Measurements from ENCODE around the gene RUSC2. TPM values are rescaled to one million over a fixed set of nuclear protein-coding genes. Genes with fewer than 3 reads are reported as not detected.

RUSC2 gene
- total RNA-seq, 1 experiment from 2014 or later: 11.6 TPM

DNA sequence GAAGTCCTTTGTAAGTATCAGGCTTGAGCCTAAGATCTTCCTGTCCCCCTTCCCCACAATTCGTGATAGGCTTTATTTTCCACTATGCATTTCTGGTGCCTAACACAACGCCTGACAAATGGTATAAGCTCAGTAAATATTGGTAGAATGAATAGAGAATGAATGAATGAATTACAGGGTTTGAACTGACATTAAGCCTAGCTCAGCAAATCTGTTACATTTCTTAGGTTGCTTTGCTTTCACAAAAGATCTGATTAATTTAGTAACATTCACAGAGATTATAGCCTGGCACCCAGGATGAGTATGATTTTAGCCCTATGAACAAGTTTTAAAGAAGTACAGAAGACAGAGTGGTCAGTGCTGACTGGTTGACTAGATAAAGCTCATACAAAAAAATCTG, 16.4 kb downstream of the RUSC2 start (continued):
- TF ChIP-seq, protein P1, sequence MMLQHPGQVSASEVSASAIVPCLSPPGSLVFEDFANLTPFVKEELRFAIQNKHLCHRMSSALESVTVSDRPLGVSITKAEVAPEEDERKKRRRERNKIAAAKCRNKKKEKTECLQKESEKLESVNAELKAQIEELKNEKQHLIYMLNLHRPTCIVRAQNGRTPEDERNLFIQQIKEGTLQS (IDR thresholded peaks at IDR 0.05): no peak
- TF ChIP-seq SP1 (IDR thresholded peaks at IDR 0.05; ENCODE audit: low read depth) (no peak), ZFX (IDR thresholded peaks at IDR 0.05) (no peak)

DNA sequence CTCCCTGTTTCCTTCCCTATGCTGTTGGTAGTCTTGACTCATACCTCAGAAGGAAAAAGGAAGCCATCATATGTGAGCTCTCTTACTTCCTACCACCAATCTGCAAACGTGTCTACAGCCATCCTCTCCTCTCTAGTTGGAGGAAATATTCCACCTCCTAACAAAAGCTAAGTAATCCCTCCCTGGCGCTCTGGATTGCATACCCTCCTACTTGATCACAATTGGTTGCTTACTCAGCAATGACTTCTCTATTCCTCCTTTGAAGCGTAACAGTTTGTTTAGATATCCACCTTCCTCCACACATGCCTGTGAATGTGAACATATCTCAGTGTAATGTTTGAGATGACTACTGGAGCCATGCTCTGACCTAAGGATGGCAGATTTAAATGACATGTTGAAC, 18.2 kb downstream of the RUSC2 start:
- no peaks in the 10 kb centered on the region for H3K27me3 ChIP-seq (ENCODE audit: insufficient read depth, low read length)
- H3K79me2 ChIP-seq (ENCODE audit: insufficient read depth, low read length): peaks cover 7% of the 10 kb centered on the region
- no peak for ATAC-seq
- H2AFZ ChIP-seq (ENCODE audit: low read depth, low read length, poor library complexity, severe bottlenecking): no peak overlapping the region
- H3K4me1 ChIP-seq (ENCODE audit: control insufficient read depth in 1 of 2, insufficient read depth in 2 of 2, low read length in 2 of 2): peaks cover 28 to 31% of the 10 kb centered on the region in 2 experiments
- ChIA-PET POLR2A (no interaction called here), RAD21 (ENCODE audit: low non-redundant PET in 1 of 2, low total read pairs in 2 of 2, uncharacterized antibody in 2 of 2, unreplicated experiment in 2 of 2) (no interaction called here), CTCF (interaction anchor here (1.4 kb wide), 1 partner anchor 10 kb away, joined by 3 read pairs; no protein-coding TSS in a partner anchor)
- H3K4me3 ChIP-seq (replicated peaks in 1 of 2; ENCODE audit: low read depth in 1 of 2, low read length in 2 of 2): no peak overlapping the region
- no TSS peak for BruUV-seq (replicated peaks)
- intact Hi-C loops (cut with micrococcal nuclease): no loop called here
- H3K9me2 ChIP-seq (ENCODE audit: insufficient read depth): no peaks in the 10 kb centered on the region
- H3K27ac ChIP-seq (ENCODE audit: low read depth, low read length): no peak overlapping the region
- H3K4me2 ChIP-seq (ENCODE audit: low read length): no peak overlapping the region
- H3K9ac ChIP-seq (ENCODE audit: low read length): no peak overlapping the region
- H4K20me1 ChIP-seq (ENCODE audit: insufficient read depth): no peaks in the 10 kb centered on the region
- no peak for DNase-seq (ENCODE audit: low read depth, low spot score)
- no peaks in the 10 kb centered on the region; a peak in 1 of 4 replicates for H3K9me3 ChIP-seq (ENCODE audit: control insufficient read depth in 1 of 2, insufficient read depth in 1 of 2, low read depth in 1 of 2, low read length in 2 of 2)
- H3K36me3 ChIP-seq (ENCODE audit: control insufficient read depth in 1 of 2, insufficient read depth in 2 of 2, low read length in 2 of 2): 0 out of 4 replicates have a peak, but pooled peaks cover 0 to 3% of the 10 kb centered on the region in 2 experiments
- TF ChIP-seq POLR2AphosphoS5 (IDR thresholded peaks at IDR 0.05; ENCODE audit: low read depth, low read length) (no peak), SIN3A (IDR thresholded peaks at IDR 0.05; ENCODE audit: low read depth) (no peak), EGR1 (IDR thresholded peaks at IDR 0.05; ENCODE audit: low read depth) (no peak), CEBPB (IDR thresholded peaks at IDR 0.05; ENCODE audit: low read depth) (no peak), RAD21 (IDR thresholded peaks at IDR 0.05; ENCODE audit: low read depth) (no peak), SRF (IDR thresholded peaks at IDR 0.05; ENCODE audit: low read depth) (no peak), ELF1 (IDR thresholded peaks at IDR 0.05; ENCODE audit: borderline replicate concordance, low read depth) (no peak), SP1 (IDR thresholded peaks at IDR 0.05; ENCODE audit: low read depth) (no peak), POLR2A (IDR thresholded peaks at IDR 0.05; ENCODE audit: borderline replicate concordance, extremely low read depth, insufficient read depth, insufficient read length) (no peak), FOSL1 (IDR thresholded peaks at IDR 0.05; ENCODE audit: low read depth) (no peak), EZH2phosphoT487 (IDR thresholded peaks at IDR 0.05; ENCODE audit: borderline replicate concordance) (no peak), ZFX (IDR thresholded peaks at IDR 0.05) (no peak), ZNF274 (IDR thresholded peaks at IDR 0.05; ENCODE audit: low read depth, low read length) (no peak), TCF7L2 (IDR thresholded peaks at IDR 0.05; ENCODE audit: borderline replicate concordance, extremely low read depth, insufficient read depth, insufficient read length) (no peak), YY1 (IDR thresholded peaks at IDR 0.05; ENCODE audit: extremely low read depth, insufficient replicate concordance, low read depth, low read length) (no peak), CBX3 (IDR thresholded peaks at IDR 0.05; ENCODE audit: low read depth) (no peak)
- TF ChIP-seq, protein P2, sequence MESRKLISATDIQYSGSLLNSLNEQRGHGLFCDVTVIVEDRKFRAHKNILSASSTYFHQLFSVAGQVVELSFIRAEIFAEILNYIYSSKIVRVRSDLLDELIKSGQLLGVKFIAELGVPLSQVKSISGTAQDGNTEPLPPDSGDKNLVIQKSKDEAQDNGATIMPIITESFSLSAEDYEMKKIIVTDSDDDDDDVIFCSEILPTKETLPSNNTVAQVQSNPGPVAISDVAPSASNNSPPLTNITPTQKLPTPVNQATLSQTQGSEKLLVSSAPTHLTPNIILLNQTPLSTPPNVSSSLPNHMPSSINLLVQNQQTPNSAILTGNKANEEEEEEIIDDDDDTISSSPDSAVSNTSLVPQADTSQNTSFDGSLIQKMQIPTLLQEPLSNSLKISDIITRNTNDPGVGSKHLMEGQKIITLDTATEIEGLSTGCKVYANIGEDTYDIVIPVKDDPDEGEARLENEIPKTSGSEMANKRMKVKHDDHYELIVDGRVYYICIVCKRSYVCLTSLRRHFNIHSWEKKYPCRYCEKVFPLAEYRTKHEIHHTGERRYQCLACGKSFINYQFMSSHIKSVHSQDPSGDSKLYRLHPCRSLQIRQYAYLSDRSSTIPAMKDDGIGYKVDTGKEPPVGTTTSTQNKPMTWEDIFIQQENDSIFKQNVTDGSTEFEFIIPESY (IDR thresholded peaks at IDR 0.05; ENCODE audit: extremely low read depth, insufficient replicate concordance, low read length): no peak
- TF ChIP-seq, protein P3, sequence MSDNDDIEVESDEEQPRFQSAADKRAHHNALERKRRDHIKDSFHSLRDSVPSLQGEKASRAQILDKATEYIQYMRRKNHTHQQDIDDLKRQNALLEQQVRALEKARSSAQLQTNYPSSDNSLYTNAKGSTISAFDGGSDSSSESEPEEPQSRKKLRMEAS (IDR thresholded peaks at IDR 0.05): no peak
- TF ChIP-seq, protein P4, sequence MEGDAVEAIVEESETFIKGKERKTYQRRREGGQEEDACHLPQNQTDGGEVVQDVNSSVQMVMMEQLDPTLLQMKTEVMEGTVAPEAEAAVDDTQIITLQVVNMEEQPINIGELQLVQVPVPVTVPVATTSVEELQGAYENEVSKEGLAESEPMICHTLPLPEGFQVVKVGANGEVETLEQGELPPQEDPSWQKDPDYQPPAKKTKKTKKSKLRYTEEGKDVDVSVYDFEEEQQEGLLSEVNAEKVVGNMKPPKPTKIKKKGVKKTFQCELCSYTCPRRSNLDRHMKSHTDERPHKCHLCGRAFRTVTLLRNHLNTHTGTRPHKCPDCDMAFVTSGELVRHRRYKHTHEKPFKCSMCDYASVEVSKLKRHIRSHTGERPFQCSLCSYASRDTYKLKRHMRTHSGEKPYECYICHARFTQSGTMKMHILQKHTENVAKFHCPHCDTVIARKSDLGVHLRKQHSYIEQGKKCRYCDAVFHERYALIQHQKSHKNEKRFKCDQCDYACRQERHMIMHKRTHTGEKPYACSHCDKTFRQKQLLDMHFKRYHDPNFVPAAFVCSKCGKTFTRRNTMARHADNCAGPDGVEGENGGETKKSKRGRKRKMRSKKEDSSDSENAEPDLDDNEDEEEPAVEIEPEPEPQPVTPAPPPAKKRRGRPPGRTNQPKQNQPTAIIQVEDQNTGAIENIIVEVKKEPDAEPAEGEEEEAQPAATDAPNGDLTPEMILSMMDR (IDR thresholded peaks at IDR 0.05 in 2 of 3, conservative IDR thresholded peaks at IDR 0.05 in 1 of 3; ENCODE audit: borderline replicate concordance in 1 of 3, insufficient read depth in 1 of 3, low read depth in 2 of 3, low read length in 2 of 3): no peak
- TF ChIP-seq, protein P1 (IDR thresholded peaks at IDR 0.05): no peak

All from HCT116 (cell line).